ENCODE data around the gene ZNF189. TPM values are rescaled to one million over a fixed set of nuclear protein-coding genes. Genes with fewer than 3 reads are reported as not detected.

ZNF189 gene
- total and polyA plus RNA-seq, 4 donors = 5.9 to 23.3 (median 14.5) TPM

DNA sequence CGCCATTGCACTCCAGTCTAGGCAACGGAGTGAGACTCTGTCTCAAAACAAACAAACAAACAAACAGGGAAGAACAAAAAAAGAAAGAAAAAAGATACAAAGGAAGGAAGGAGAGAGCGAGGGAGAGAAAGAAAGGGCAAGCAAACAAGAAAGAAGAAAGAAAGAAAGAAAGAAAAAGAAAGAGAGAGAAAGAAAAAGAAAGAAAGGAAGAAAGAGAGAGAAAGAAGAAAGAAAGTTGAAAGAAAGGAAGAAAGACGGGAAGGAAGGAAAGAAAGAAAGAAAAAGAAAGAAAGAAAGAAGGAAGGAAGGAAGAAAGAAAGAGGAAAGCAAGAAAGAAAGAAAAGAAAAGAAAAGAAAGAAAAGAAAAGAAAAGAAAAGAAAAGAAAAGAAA, 50.0 kb downstream of the ZNF189 start:
- 55 to 61% methylated on average over 4 of the region's 4 CpGs for WGBS, 2 donors
- Histone ChIP-seq H3K4me3 (ENCODE audit: low read length in 2 of 2) (no peak overlapping the region), H3K27me3 (ENCODE audit: control insufficient read depth in 1 of 2, insufficient read depth in 2 of 2, low read length in 1 of 2) (no peaks in the 10 kb centered on the region), H3K9me3 (ENCODE audit: control insufficient read depth, low read length) (no peaks in the 10 kb centered on the region), H3K27ac (ENCODE audit: low read depth in 1 of 2, low read length in 2 of 2) (no peak overlapping the region), H3K36me3 (ENCODE audit: control insufficient read depth in 1 of 2, insufficient read depth in 2 of 2, low read length in 1 of 2) (no peaks in the 10 kb centered on the region), H3K4me1 (ENCODE audit: control insufficient read depth in 1 of 2, insufficient read depth in 2 of 2, low read length in 2 of 2) (no peaks in the 10 kb centered on the region)
- ATAC-seq (ENCODE audit: low FRiP score) (no peak), DNase-seq (no peak)
- intact Hi-C loops (cut with DNase I) = no loop called here

GRCh38 chr9:101449071-101449721, 50.5 kb downstream of the ZNF189 start:
- H3K4me3 ChIP-seq (ENCODE audit: low read length in 2 of 2) = peak overlapping the region; percentile 15 to 54
- no peak overlapping the region for H3K27ac ChIP-seq (ENCODE audit: low read depth in 1 of 2, low read length in 2 of 2)
- no peaks in the 10 kb centered on the region for H3K4me1 ChIP-seq (ENCODE audit: control insufficient read depth in 1 of 2, insufficient read depth in 2 of 2, low read length in 2 of 2)
- WGBS, 2 donors = 1% methylated on average over 35 to 40 of the region's 40 CpGs
- H3K27me3 ChIP-seq (ENCODE audit: control insufficient read depth in 1 of 2, insufficient read depth in 2 of 2, low read length in 1 of 2) = no peaks in the 10 kb centered on the region
- ATAC-seq (ENCODE audit: low FRiP score) (peak; percentile 86), DNase-seq (peak; percentile 66 to 89)
- intact Hi-C loops (cut with DNase I) = no loop called here
- H3K36me3 ChIP-seq (ENCODE audit: control insufficient read depth in 1 of 2, insufficient read depth in 2 of 2, low read length in 1 of 2) = no peaks in the 10 kb centered on the region
- H3K9me3 ChIP-seq (ENCODE audit: control insufficient read depth, low read length) = no peaks in the 10 kb centered on the region

DNA sequence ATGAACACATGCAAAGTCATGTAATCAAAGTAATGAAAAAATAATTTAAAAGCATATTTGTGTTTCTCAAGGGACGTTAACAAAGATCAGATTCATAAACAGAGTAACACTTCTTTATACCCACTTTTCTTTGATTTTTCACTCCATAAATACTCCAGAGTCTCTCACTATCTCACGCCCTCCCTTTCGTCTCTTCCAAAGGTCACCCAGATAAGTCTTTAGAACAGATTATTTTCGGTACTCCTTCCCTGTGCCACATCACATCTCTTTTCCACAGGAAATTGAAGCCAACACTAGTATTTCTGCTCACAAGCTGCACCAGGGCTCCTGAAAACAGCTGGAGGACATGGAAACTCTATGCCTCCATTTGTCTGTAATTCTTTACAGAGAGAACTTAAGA, 52.3 kb downstream of the ZNF189 start:
- Histone ChIP-seq H3K27ac (ENCODE audit: low read depth in 1 of 2, low read length in 2 of 2) (no peak overlapping the region), H3K4me1 (ENCODE audit: control insufficient read depth in 1 of 2, insufficient read depth in 2 of 2, low read length in 2 of 2) (no peaks in the 10 kb centered on the region), H3K36me3 (ENCODE audit: control insufficient read depth in 1 of 2, insufficient read depth in 2 of 2, low read length in 1 of 2) (no peaks in the 10 kb centered on the region), H3K9me3 (ENCODE audit: control insufficient read depth, low read length) (no peaks in the 10 kb centered on the region), H3K27me3 (ENCODE audit: control insufficient read depth in 1 of 2, insufficient read depth in 2 of 2, low read length in 1 of 2) (no peaks in the 10 kb centered on the region), H3K4me3 (ENCODE audit: low read length in 2 of 2) (no peak overlapping the region)
- intact Hi-C loops (cut with DNase I) = loop anchor here in 1 of 2 donors (10.0 kb wide), 1 partner anchor 56 kb away; the partner anchor contains the start of genes MRPL50 and ZNF189
- DNase-seq (no peak), ATAC-seq (ENCODE audit: low FRiP score) (no peak)
- 39 to 42% methylated on average over 4 of the region's 4 CpGs for WGBS, 2 donors

DNA sequence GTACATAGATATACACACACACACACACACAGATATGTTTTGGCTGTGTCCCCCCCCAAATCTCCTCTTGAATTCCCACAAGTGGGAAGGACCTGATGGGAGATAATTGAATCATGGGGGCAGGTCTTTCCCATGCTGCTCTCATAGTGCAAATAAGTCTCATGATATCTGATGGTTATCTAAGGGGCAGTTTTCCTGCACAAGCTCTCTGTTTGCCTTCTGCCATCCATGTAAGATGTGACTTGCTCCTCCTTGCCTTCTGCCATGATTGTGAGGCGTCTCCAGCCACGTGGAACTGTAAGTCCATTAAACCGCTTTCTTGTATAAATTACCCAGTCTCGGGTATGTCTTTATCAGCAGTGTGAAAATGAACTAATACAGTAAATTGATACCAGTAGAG, 52.8 kb downstream of the ZNF189 start:
- H3K9me3 ChIP-seq (ENCODE audit: control insufficient read depth, low read length) = no peaks in the 10 kb centered on the region
- no peak overlapping the region for H3K27ac ChIP-seq (ENCODE audit: low read depth in 1 of 2, low read length in 2 of 2)
- H3K4me3 ChIP-seq (ENCODE audit: low read length in 2 of 2) = no peak overlapping the region
- no peaks in the 10 kb centered on the region for H3K4me1 ChIP-seq (ENCODE audit: control insufficient read depth in 1 of 2, insufficient read depth in 2 of 2, low read length in 2 of 2)
- DNase-seq (no peak), ATAC-seq (ENCODE audit: low FRiP score) (no peak)
- WGBS, 2 donors = 89% methylated on average over 4 of the region's 4 CpGs
- H3K36me3 ChIP-seq (ENCODE audit: control insufficient read depth in 1 of 2, insufficient read depth in 2 of 2, low read length in 1 of 2) = no peaks in the 10 kb centered on the region
- no peaks in the 10 kb centered on the region for H3K27me3 ChIP-seq (ENCODE audit: control insufficient read depth in 1 of 2, insufficient read depth in 2 of 2, low read length in 1 of 2)
- intact Hi-C loops (cut with DNase I) = loop anchor here in 1 of 2 donors (10.0 kb wide), 1 partner anchor 57 kb away; the partner anchor contains the start of genes MRPL50 and ZNF189

GRCh38 chr9:101453776-101454570, 55.3 kb downstream of the ZNF189 start:
- no peak overlapping the region for H3K27ac ChIP-seq (ENCODE audit: low read depth in 1 of 2, low read length in 2 of 2)
- WGBS, 2 donors = 54 to 58% methylated on average over 4 of the region's 4 CpGs
- DNase-seq (no peak), ATAC-seq (ENCODE audit: low FRiP score) (no peak)
- no peaks in the 10 kb centered on the region for H3K36me3 ChIP-seq (ENCODE audit: control insufficient read depth in 1 of 2, insufficient read depth in 2 of 2, low read length in 1 of 2)
- no peak overlapping the region for H3K4me3 ChIP-seq (ENCODE audit: low read length in 2 of 2)
- peaks cover 0 to 1% of the 10 kb centered on the region in 2 donors for H3K4me1 ChIP-seq (ENCODE audit: control insufficient read depth in 1 of 2, insufficient read depth in 2 of 2, low read length in 2 of 2)
- no peaks in the 10 kb centered on the region for H3K27me3 ChIP-seq (ENCODE audit: control insufficient read depth in 1 of 2, insufficient read depth in 2 of 2, low read length in 1 of 2)
- intact Hi-C loops (cut with DNase I) = loop anchor here in 1 of 2 donors (10.0 kb wide), 1 partner anchor 59 kb away; the partner anchor contains the start of genes MRPL50 and ZNF189
- no peaks in the 10 kb centered on the region for H3K9me3 ChIP-seq (ENCODE audit: control insufficient read depth, low read length)

DNA sequence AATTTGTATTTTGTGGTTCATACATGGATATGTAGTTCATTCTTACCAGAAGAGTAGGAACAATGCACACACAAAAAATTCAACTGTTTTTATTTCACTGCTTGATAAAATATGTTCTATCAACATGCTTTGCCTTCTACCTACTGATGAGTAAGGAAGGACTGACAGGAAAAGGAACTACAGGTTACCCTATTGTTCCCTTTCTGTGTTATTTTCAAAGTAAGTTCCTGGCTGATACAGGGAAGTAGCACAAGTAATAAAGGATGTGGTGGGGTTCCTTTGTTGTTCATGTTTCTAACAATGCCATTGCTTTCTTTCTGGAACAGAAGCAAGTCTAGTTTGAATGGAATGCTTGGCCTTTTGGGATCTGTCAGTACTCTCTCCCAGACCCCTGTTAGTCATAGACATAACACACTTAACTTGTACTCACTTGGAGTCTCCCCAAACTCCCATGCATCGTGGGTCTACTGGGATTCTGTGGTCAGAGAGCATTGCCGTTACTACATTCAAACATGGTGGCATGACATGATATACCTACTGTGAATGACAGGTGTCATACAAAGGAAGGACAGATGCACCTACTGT, 57.1 kb downstream of the ZNF189 start:
- H3K9me3 ChIP-seq (ENCODE audit: control insufficient read depth, low read length) = no peaks in the 10 kb centered on the region
- H3K27ac ChIP-seq (ENCODE audit: low read depth in 1 of 2, low read length in 2 of 2) = no peak overlapping the region
- peaks cover 0 to 1% of the 10 kb centered on the region in 2 donors for H3K4me1 ChIP-seq (ENCODE audit: control insufficient read depth in 1 of 2, insufficient read depth in 2 of 2, low read length in 2 of 2)
- intact Hi-C loops (cut with DNase I) = loop anchor here in 1 of 2 donors (10.0 kb wide), 1 partner anchor 61 kb away; the partner anchor contains the start of genes MRPL50 and ZNF189
- H3K36me3 ChIP-seq (ENCODE audit: control insufficient read depth in 1 of 2, insufficient read depth in 2 of 2, low read length in 1 of 2) = no peaks in the 10 kb centered on the region
- DNase-seq (no peak), ATAC-seq (ENCODE audit: low FRiP score) (no peak)
- no peaks in the 10 kb centered on the region for H3K27me3 ChIP-seq (ENCODE audit: control insufficient read depth in 1 of 2, insufficient read depth in 2 of 2, low read length in 1 of 2)
- WGBS, 2 donors = 32 to 49% methylated on average over 2 of the region's 2 CpGs
- H3K4me3 ChIP-seq (ENCODE audit: low read length in 2 of 2) = no peak overlapping the region

GRCh38 chr9:101457003-101457402, 58.4 kb downstream of the ZNF189 start:
- Histone ChIP-seq H3K9me3 (ENCODE audit: control insufficient read depth, low read length) (no peaks in the 10 kb centered on the region), H3K27ac (ENCODE audit: low read depth in 1 of 2, low read length in 2 of 2) (no peak overlapping the region), H3K4me3 (ENCODE audit: low read length in 2 of 2) (no peak overlapping the region), H3K36me3 (ENCODE audit: control insufficient read depth in 1 of 2, insufficient read depth in 2 of 2, low read length in 1 of 2) (no peaks in the 10 kb centered on the region), H3K27me3 (ENCODE audit: control insufficient read depth in 1 of 2, insufficient read depth in 2 of 2, low read length in 1 of 2) (no peaks in the 10 kb centered on the region), H3K4me1 (ENCODE audit: control insufficient read depth in 1 of 2, insufficient read depth in 2 of 2, low read length in 2 of 2) (peaks cover 0 to 1% of the 10 kb centered on the region in 2 donors)
- no peak for ATAC-seq (ENCODE audit: low FRiP score)
- WGBS, 2 donors = 22 to 23% methylated on average over 3 of the region's 3 CpGs
- intact Hi-C loops (cut with DNase I) = loop anchor here in 1 of 2 donors (10.0 kb wide), 1 partner anchor 62 kb away; the partner anchor contains the start of genes MRPL50 and ZNF189
- DNase-seq = no peak

DNA sequence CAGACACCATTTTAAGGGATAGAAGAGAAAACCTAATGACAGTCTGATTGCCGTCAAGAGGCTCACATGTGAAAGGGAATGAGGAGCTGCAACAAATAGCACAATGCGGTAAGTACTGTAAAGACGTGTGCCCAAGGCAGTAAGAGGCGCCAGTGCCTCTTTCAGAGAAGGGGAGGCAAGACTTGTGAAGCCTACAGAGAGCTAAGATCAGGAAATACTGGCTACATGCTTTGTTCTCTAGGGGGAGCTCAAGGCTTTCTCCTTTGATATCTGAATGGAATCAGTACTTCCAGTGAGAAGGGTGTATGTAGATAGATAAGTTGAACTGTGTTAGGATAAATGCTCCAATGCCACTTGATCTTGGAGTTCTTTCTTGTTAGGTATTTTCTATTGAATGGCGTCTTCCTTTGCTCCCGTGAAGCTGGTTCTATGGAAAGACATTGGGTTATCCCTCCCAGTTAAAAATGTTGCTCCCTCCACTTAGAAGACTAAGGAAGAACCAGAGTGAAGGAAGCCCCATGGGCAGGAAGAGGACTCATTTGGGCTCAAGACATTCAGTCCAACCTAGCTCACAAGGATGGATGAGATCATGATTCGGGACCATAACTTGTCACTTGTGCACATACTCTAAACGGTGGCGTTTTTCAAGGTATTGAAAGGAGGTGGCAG, 60.4 kb downstream of the ZNF189 start:
- H3K9me3 ChIP-seq (ENCODE audit: control insufficient read depth, low read length) = no peaks in the 10 kb centered on the region
- H3K27me3 ChIP-seq (ENCODE audit: control insufficient read depth in 1 of 2, insufficient read depth in 2 of 2, low read length in 1 of 2) = no peaks in the 10 kb centered on the region
- intact Hi-C loops (cut with DNase I) = loop anchor here (1.0 to 10.0 kb wide), 3 partner anchors 64 to 72 kb away; partner anchors contain the start of genes MRPL50 (in 1 of the 2) and ZNF189 (in 1 of the 2)
- H3K4me3 ChIP-seq (ENCODE audit: low read length in 2 of 2) = no peak overlapping the region
- DNase-seq (no peak), ATAC-seq (ENCODE audit: low FRiP score) (peak; percentile 76)
- H3K27ac ChIP-seq (ENCODE audit: low read depth in 1 of 2, low read length in 2 of 2) = no peak overlapping the region
- no peaks in the 10 kb centered on the region for H3K36me3 ChIP-seq (ENCODE audit: control insufficient read depth in 1 of 2, insufficient read depth in 2 of 2, low read length in 1 of 2)
- WGBS, 2 donors = 34 to 37% methylated on average over 9 of the region's 9 CpGs
- H3K4me1 ChIP-seq (ENCODE audit: control insufficient read depth in 1 of 2, insufficient read depth in 2 of 2, low read length in 2 of 2) = peaks cover 0 to 1% of the 10 kb centered on the region in 2 donors

Measured in aorta (tissue), 5 donors.